OCI-LY1 (cell line): ENCODE results near the gene DMRTC1.
"Not testable (repeated sequence)": the region's sequence is repeated elsewhere in the genome, so short reads cannot be mapped to it uniquely, and the experiment has no call there.

Source experiments
- CTCF ChIP-seq: fragments of 200-600 bp; sonication (generic), shearing (Covaris generic); IDR thresholded peaks from 2 replicates; pipeline ENCODE4 v1.5.1; 2017; ENCODE audit warnings: mild to moderate bottlenecking, antibody characterized with exemption, low read length, moderate library complexity, mixed read lengths
- EZH2 ChIP-seq: fragments of 200-600 bp; sonication (generic), shearing (Covaris generic); IDR thresholded peaks from 2 replicates; pipeline ENCODE4 v1.8.0; 2017; ENCODE audit warnings: borderline replicate concordance, mixed run types, mild to moderate bottlenecking, antibody characterized with exemption, low read length, moderate library complexity, mixed read lengths

GRCh38 chrX:72932283-72932682 lies 11.4 kb downstream of the DMRTC1 start:
- not testable (repeated sequence) for TF ChIP-seq CTCF, EZH2
